SW480 (cell line): Measurements from ENCODE around the gene CEP131.
A peak's percentile ranks its signal among the peaks of the same experiment; 100 is the strongest.
"Not testable (repeated sequence)": the region's sequence is repeated elsewhere in the genome, so short reads cannot be mapped to it uniquely, and the experiment has no call there.

Source experiments
- DNase-seq: peaks from one replicate; pipeline ENCODE4 v3.0.0-alpha.2; 2016; ENCODE audit warnings: low spot score

The CEP131 gene

GRCh38 chr17:81151278-81151677, 71.5 kb downstream of the CEP131 start:
- no peak for DNase-seq

- no peak for DNase-seq
Observed at GRCh38 chr17:81150377-81151077, 72.2 kb downstream of the CEP131 start.

DNA sequence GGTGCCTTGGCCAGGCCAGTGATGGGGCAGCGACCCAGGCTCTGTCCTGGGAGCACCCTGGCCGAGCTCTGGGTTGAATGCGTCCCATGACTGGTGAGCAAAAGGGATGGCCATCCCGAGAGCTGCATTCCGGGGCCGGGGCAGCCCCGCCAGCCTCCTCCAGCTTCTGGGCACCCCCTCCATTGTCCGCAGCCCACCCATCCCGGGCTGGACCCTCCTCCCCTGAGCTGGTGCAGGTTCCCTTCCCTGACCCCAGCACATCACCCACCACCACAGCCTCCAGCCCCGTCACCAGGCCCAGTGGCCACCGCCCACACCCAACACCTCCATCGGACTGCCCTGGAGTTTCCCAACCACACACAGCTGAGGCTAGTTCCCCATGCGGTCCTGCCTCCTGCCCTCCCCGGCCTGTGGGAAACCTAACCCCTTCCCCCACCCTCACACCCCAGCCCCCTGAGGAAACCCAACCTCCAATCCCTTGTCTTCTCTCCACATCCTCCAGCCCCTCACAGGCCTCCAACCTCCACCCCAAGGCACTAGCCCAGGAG, 73.7 kb downstream of the CEP131 start:
- no peak for DNase-seq

DNA sequence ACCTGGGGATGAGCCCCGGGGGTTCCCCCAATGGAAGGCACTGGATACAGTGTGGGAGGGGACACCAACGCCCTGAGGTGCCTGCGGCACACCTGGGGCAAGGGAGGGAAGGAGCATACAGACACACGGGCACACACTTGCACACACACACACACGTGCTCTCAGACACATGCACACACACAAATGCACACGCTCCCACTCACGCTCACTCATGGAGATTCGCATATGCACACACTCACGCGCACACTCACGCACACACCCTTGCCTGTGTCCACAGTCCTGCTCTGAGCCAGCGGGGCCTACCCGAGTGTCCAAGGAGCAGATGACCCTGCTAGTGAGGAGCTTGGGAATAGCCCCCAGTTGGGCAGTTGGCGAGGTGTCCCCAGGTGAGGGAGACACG, 74.2 kb downstream of the CEP131 start:
- DNase-seq: no peak

GRCh38 chr17:81147701-81148100, 75.1 kb downstream of the CEP131 start:
- DNase-seq: no peak

GRCh38 chr17:81146208-81146607, 76.6 kb downstream of the CEP131 start:
- not testable (repeated sequence) for DNase-seq

DNA sequence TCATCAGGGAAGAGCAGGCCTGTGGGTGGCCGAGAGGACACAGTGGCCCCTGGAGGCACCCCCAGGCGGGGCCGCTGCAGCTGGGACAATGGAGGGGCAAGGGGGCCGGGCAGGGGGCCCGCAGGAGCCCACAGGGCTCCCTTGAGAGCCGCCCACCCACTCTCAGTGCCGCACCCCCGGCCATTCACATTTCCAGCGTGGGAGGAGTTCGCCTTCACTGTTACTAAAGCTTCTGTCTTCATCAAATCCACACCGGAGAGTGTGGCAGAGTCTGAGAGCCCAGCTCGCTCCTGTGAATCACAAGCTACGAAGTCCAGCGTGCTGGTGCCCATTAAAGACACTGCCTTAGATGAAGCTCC, 78.4 kb downstream of the CEP131 start:
- DNase-seq: no peak

GRCh38 chr17:81143717-81144422, 78.9 kb downstream of the CEP131 start:
- no peak for DNase-seq

GRCh38 chr17:81143200-81143527, 79.6 kb downstream of the CEP131 start:
- no peak for DNase-seq

DNA sequence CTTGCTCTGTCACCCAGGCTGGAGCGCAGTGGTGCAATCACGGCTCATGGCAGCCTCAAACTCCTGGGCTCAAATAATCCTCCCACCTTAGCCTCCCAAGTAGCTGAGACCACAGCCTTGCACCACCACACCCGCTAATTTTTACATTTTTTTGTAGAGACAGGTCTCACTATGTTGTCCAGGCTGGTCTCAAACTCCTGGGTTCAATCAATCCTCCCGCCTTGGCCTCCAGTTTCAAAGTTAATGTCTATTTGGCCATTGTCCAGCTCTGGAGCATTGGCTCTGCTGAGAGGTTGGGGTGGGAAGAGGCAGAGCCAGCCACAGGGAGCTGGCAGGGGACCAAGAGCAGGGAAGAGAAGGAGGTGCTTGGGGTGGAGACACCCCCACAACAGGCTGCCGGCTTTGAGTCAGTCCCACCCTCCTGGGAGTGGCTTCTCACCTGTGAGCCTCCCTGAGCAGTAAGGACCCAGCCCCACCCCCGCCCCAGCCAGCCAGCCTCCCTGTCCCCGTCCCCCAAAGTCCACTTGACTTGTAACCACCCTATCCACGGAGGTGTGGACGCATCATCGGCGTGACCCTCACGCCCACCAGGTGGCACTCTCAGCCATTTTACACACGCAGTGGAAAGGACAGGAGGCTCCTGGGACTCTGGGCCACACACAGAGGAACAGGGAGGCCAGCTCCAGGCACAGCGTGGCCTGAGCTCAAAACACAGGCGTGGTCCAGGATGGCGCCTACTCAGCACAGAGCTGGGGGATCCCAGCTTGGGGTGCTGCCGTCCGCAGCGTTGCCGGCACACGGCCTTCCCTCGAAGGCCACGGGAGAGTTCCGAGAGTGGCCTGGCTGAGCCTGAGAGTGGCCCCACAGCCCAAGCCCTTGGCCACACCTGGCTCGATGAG, 80.2 kb downstream of the CEP131 start:
- peak; percentile 82 for DNase-seq

GRCh38 chr17:81140695-81141094, 82.1 kb downstream of the CEP131 start:
- DNase-seq: no peak

- DNase-seq: no peak
Observed at GRCh38 chr17:81140018-81140417, 82.7 kb downstream of the CEP131 start.
